ENCODE data around the gene ZNFX1. TPM values are rescaled to one million over a fixed set of nuclear protein-coding genes. Genes with fewer than 3 reads are reported as not detected.

The ZNFX1 gene
- total and polyA plus RNA-seq, 11 donors = 6.4 to 55.8 (median 26.4) TPM

DNA sequence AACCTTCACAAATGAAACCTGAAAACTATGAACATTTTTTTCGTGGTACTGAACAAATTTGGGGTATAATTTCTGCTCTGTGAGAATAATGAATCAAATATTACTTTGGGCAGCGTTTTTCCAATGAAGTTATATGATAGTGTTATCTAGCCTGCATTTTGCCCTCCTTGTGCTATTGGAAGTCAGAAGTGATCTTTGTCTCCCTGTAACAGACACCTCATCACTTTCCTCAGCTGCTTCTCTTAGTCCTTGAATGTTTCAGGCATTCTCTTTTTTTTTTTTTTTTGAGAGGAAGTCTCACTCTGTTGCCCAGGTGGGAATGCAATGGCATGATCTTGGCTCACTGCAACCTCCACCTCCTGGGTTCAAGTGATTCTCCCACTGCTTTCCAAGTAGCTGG lies 48.5 kb downstream of the ZNFX1 start:
- H3K4me3 ChIP-seq = no peak overlapping the region
- TF ChIP-seq POLR2A (IDR thresholded peaks at IDR 0.05) (no peak), CTCF (IDR thresholded peaks at IDR 0.05) (no peak)
- WGBS, 4 donors = 86 to 91% (median 88%) methylated on average over 2 of the region's 2 CpGs
- intact Hi-C loops (cut with DNase I) = no loop called here
- H3K36me3 ChIP-seq = peaks cover 4 to 98% (median 92%) of the 10 kb centered on the region in 9 donors
- H3K27me3 ChIP-seq = no peaks in the 10 kb centered on the region
- H3K27ac ChIP-seq = no peak overlapping the region
- no peak for DNase-seq
- H3K4me1 ChIP-seq = peaks cover 0 to 7% (median 0%) of the 10 kb centered on the region in 12 donors
- no peaks in the 10 kb centered on the region for H3K9me3 ChIP-seq
- ATAC-seq = no peak

DNA sequence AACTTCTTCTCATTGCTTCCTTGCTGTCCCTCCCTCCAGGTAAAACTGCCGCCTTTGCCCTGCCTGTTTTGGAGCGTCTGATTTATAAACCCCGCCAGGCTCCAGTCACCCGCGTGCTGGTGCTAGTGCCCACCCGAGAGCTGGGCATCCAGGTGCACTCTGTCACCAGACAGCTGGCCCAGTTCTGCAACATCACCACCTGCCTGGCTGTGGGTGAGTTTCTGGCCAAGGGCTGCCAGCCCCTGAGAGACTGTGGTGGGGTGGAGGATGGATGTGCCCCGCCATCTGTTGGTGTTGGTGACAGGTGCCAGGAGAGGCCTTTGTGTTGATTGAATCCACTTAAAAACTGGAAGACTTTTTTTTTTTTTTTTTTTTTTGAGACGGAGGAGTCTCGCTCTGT lies 49.2 kb downstream of the ZNFX1 start:
- Histone ChIP-seq H3K4me1 (peaks cover 0 to 7% (median 0%) of the 10 kb centered on the region in 12 donors), H3K9me3 (no peaks in the 10 kb centered on the region), H3K4me3 (no peak overlapping the region), H3K36me3 (peaks cover 3 to 98% (median 92%) of the 10 kb centered on the region in 9 donors), H3K27ac (no peak overlapping the region), H3K27me3 (no peaks in the 10 kb centered on the region)
- DNase-seq = no peak
- intact Hi-C loops (cut with DNase I) = no loop called here
- WGBS, 4 donors = 89 to 91% (median 90%) methylated on average over 9 of the region's 9 CpGs
- TF ChIP-seq POLR2A (IDR thresholded peaks at IDR 0.05) (no peak), CTCF (IDR thresholded peaks at IDR 0.05) (no peak)
- no peak for ATAC-seq

- ATAC-seq (no peak), DNase-seq (no peak)
- H3K9me3 ChIP-seq = no peaks in the 10 kb centered on the region
- H3K36me3 ChIP-seq = peaks cover 3 to 95% (median 93%) of the 10 kb centered on the region in 9 donors
- intact Hi-C loops (cut with DNase I) = no loop called here
- no peak overlapping the region for H3K27ac ChIP-seq
- peaks cover 0 to 4% (median 0%) of the 10 kb centered on the region in 12 donors for H3K4me1 ChIP-seq
- TF ChIP-seq CTCF (IDR thresholded peaks at IDR 0.05) (no peak), POLR2A (IDR thresholded peaks at IDR 0.05) (no peak)
- H3K4me3 ChIP-seq = no peak overlapping the region
- 92 to 95% (median 93%) methylated on average over 7 of the region's 7 CpGs for WGBS, 4 donors
- no peaks in the 10 kb centered on the region for H3K27me3 ChIP-seq
Observed at GRCh38 chr20:49225896-49226295, 52.0 kb downstream of the ZNFX1 start.

- Histone ChIP-seq H3K9me3 (no peaks in the 10 kb centered on the region), H3K4me1 (peaks cover 0 to 29% (median 14%) of the 10 kb centered on the region in 12 donors), H3K36me3 (peaks cover 3 to 40% (median 39%) of the 10 kb centered on the region in 9 donors), H3K27ac (peak overlapping the region in 10 of 12 donors; percentile 74 to 98 (median 90)), H3K4me3 (peak overlapping the region; percentile 52 to 92 (median 82)), H3K27me3 (no peaks in the 10 kb centered on the region)
- DNase-seq (no peak), ATAC-seq (peak in 3 of 4 donors; percentile 0 to 9 (median 2))
- intact Hi-C loops (cut with DNase I) = loop anchor here in 2 of 10 donors (1.0 to 2.0 kb wide), 2 partner anchors 31 to 32 kb away; partner anchors contain the start of gene STAU1 (in 2 of the 2)
- whole genome bisulfite sequencing, 4 donors = 68 to 76% (median 71%) methylated on average over 27 to 28 of the region's 28 CpGs
- TF ChIP-seq CTCF (IDR thresholded peaks at IDR 0.05) (no peak), POLR2A (IDR thresholded peaks at IDR 0.05) (no peak)
Observed at GRCh38 chr20:49219924-49220831, 57.7 kb downstream of the ZNFX1 start.

All from heart left ventricle (tissue), 16 donors.